ENCODE results near the gene FBXO31. TPM values are rescaled to one million over a fixed set of nuclear protein-coding genes. Genes with fewer than 3 reads are reported as not detected.

The FBXO31 gene
- total RNA-seq, 4 donors from 2014 or later: 39.9 to 89.3 (median 53.6) TPM

GRCh38 chr16:87316923-87317749, 66.4 kb downstream of the FBXO31 start, which contains the start of gene C16orf95:
TSS of gene C16orf95 (minus strand) at chr16:87317392. CDS start at chr16:87317242, 150 bp downstream.
- TF ChIP-seq CTCF (IDR thresholded peaks at IDR 0.05): peak; percentile 18 to 55
- TF ChIP-seq EP300 (IDR thresholded peaks at IDR 0.05): no peak
- TF ChIP-seq POLR2AphosphoS5 (IDR thresholded peaks at IDR 0.05): peak; percentile 48 to 78 (median 71)
- peak; percentile 73 to 87 for TF ChIP-seq POLR2A (IDR thresholded peaks at IDR 0.05)

GRCh38 chr16:87316450-87316922, 67.1 kb downstream of the FBXO31 start:
- TF ChIP-seq POLR2AphosphoS5 (IDR thresholded peaks at IDR 0.05) (no peak), POLR2A (IDR thresholded peaks at IDR 0.05) (no peak), CTCF (IDR thresholded peaks at IDR 0.05) (no peak), EP300 (IDR thresholded peaks at IDR 0.05) (no peak)
- H3K27ac ChIP-seq: peak overlapping the region; percentile 98
- no peaks in the 10 kb centered on the region for H3K9me3 ChIP-seq
- H3K36me3 ChIP-seq: no peaks in the 10 kb centered on the region
- peak overlapping the region; percentile 99 for H3K4me3 ChIP-seq
- no peaks in the 10 kb centered on the region for H3K27me3 ChIP-seq
- peak in 1 of 2 donors; percentile 53 for DNase-seq (ENCODE audit: low spot score in 2 of 2)
- peaks cover 7% of the 10 kb centered on the region for H3K4me1 ChIP-seq
- 91% methylated on average over 4 of the region's 4 CpGs for WGBS

More at GRCh38 chr16:87316923-87317749, 66.4 kb downstream of the FBXO31 start, which contains the start of gene C16orf95:
- Histone ChIP-seq H3K9me3 (no peaks in the 10 kb centered on the region), H3K36me3 (no peaks in the 10 kb centered on the region), H3K27ac (peak within 1 kb of the TSS; percentile 98), H3K27me3 (no peaks in the 10 kb centered on the region), H3K4me3 (peak within 1 kb of the TSS; percentile 99), H3K4me1 (peaks cover 7% of the 10 kb centered on the region)
- DNase-seq (ENCODE audit: low spot score in 2 of 2): peak; percentile 98 to 99
- WGBS: under 1% methylated on average over 40 of the region's 64 CpGs

GRCh38 chr16:87314990-87315420, 68.6 kb downstream of the FBXO31 start:
- H3K27me3 ChIP-seq: no peaks in the 10 kb centered on the region
- TF ChIP-seq CTCF (IDR thresholded peaks at IDR 0.05): no peak
- TF ChIP-seq POLR2A (IDR thresholded peaks at IDR 0.05): no peak
- TF ChIP-seq EP300 (IDR thresholded peaks at IDR 0.05): no peak
- TF ChIP-seq POLR2AphosphoS5 (IDR thresholded peaks at IDR 0.05): no peak
- H3K4me3 ChIP-seq: no peak overlapping the region
- no peaks in the 10 kb centered on the region for H3K9me3 ChIP-seq
- 100% methylated on average over 2 of the region's 10 CpGs for WGBS
- no peaks in the 10 kb centered on the region for H3K36me3 ChIP-seq
- DNase-seq (ENCODE audit: low spot score in 2 of 2): peak in 1 of 2 donors; percentile 57
- H3K27ac ChIP-seq: no peak overlapping the region
- H3K4me1 ChIP-seq: peaks cover 7% of the 10 kb centered on the region

GRCh38 chr16:87312008-87312407, 71.6 kb downstream of the FBXO31 start:
- H3K36me3 ChIP-seq: no peaks in the 10 kb centered on the region
- no peaks in the 10 kb centered on the region for H3K9me3 ChIP-seq
- no peak for TF ChIP-seq EP300 (IDR thresholded peaks at IDR 0.05)
- no peak for TF ChIP-seq CTCF (IDR thresholded peaks at IDR 0.05)
- no peak for TF ChIP-seq POLR2AphosphoS5 (IDR thresholded peaks at IDR 0.05)
- no peak for TF ChIP-seq POLR2A (IDR thresholded peaks at IDR 0.05)
- no peak overlapping the region for H3K4me3 ChIP-seq
- 92% methylated on average over 6 of the region's 7 CpGs for WGBS
- no peaks in the 10 kb centered on the region for H3K27me3 ChIP-seq
- H3K27ac ChIP-seq: no peak overlapping the region
- DNase-seq (ENCODE audit: low spot score in 2 of 2): no peak
- no peaks in the 10 kb centered on the region for H3K4me1 ChIP-seq

GRCh38 chr16:87311387-87311786, 72.2 kb downstream of the FBXO31 start:
- Histone ChIP-seq H3K27ac (no peak overlapping the region), H3K9me3 (no peaks in the 10 kb centered on the region), H3K36me3 (no peaks in the 10 kb centered on the region), H3K27me3 (no peaks in the 10 kb centered on the region), H3K4me3 (no peak overlapping the region), H3K4me1 (no peaks in the 10 kb centered on the region)
- no peak for DNase-seq (ENCODE audit: low spot score in 2 of 2)
- TF ChIP-seq POLR2A (IDR thresholded peaks at IDR 0.05) (no peak), CTCF (IDR thresholded peaks at IDR 0.05) (no peak), POLR2AphosphoS5 (IDR thresholded peaks at IDR 0.05) (no peak), EP300 (IDR thresholded peaks at IDR 0.05) (no peak)
- 97% methylated on average over 5 of the region's 5 CpGs for WGBS
